B cell (primary cell): ENCODE measurements around the gene ADORA3. TPM values are rescaled to one million over a fixed set of nuclear protein-coding genes. Genes with fewer than 3 reads are reported as not detected.
A peak's percentile ranks its signal among the peaks of the same experiment; 100 is the strongest.

ENCODE experiments used
- ATAC-seq: fragments of 200-7000 bp; cut with Tn5 transposase; one replicate; pipeline ENCODE4 v1.10.0; 2021; ENCODE audit warnings: low read depth, mild to moderate bottlenecking, moderate number of reproducible peaks, moderate library complexity
- CTCF ChIA-PET: fragments of 350-600 bp; sonication (Branson Sonifier 250); formaldehyde crosslinking; loops from one replicate; lab custom pipeline; 2021; ENCODE audit warnings: antibody characterized with exemption, inconsistent platforms; lab: Charles Lee
- POLR2A ChIA-PET: fragments of 350-600 bp; sonication (Branson Sonifier 250); formaldehyde crosslinking; loops from one replicate; lab custom pipeline; 2021; ENCODE audit warnings: antibody characterized with exemption; lab: Charles Lee
- DNase-seq: peaks from one replicate; pipeline ENCODE4 v3.0.0; 2013
- H2AFZ ChIP-seq: 2 replicates; pipeline ENCODE4 v1.6.1; 2012; ENCODE audit warnings: mild to moderate bottlenecking, low read depth, low read length; ENCODE audit not compliant: insufficient read depth, poor library complexity, severe bottlenecking
- H3K27ac ChIP-seq, 2 donors: 1 replicate in 1 of 2; 2 replicates in 1 of 2; pipeline ENCODE4 v1.5.1; 2012 to 2013; ENCODE audit warnings: low read length in 2 of 2, mild to moderate bottlenecking in 2 of 2, moderate library complexity in 1 of 2
- H3K27me3 ChIP-seq, 4 experiments: fragments of 200-600 bp in 1 of 4; sonication (generic) in 1 of 4; replicated peaks in 1 of 4; 1 replicate in 2 of 4; 2 replicates in 2 of 4; pipeline versions ENCODE4 v1.6.1 to v1.7.0; 2013 to 2016; ENCODE audit warnings: low read length in 3 of 4, mild to moderate bottlenecking in 2 of 4, mixed read lengths in 1 of 4, moderate library complexity in 1 of 4; ENCODE audit not compliant: insufficient read depth in 4 of 4, control insufficient read depth in 3 of 4; ENCODE audit errors: control extremely low read depth in 1 of 4
- H3K36me3 ChIP-seq, 2 experiments: replicated peaks in 1 of 2; 1 replicate in 1 of 2; 2 replicates in 1 of 2; pipeline versions ENCODE4 v1.6.1 to v1.7.1; 2013; ENCODE audit warnings: low read length in 1 of 2; ENCODE audit not compliant: insufficient read depth in 2 of 2, control insufficient read depth in 1 of 2; ENCODE audit errors: control extremely low read depth in 1 of 2, extremely low read depth in 1 of 2
- H3K4me1 ChIP-seq, 2 donors: fragments of 200-600 bp in 1 of 2; sonication (generic) in 1 of 2; 1 replicate in 1 of 2; 2 replicates in 1 of 2; pipeline versions ENCODE4 v1.5.1 to v1.6.1; 2013 to 2017; ENCODE audit warnings: low read length in 2 of 2; ENCODE audit not compliant: control insufficient read depth in 2 of 2, insufficient read depth in 2 of 2
- H3K4me2 ChIP-seq: replicated peaks from 2 replicates; pipeline ENCODE3; 2012; ENCODE audit warnings: mild to moderate bottlenecking, low read depth, low read length; ENCODE audit not compliant: poor library complexity, severe bottlenecking
- H3K4me3 ChIP-seq, 5 experiments: fragments of 200-600 bp in 1 of 5; sonication (generic) in 1 of 5; 1 replicate in 3 of 5; 2 replicates in 2 of 5; pipeline versions ENCODE4 v1.5.1 to v1.7.0; 2011 to 2016; ENCODE audit warnings: low read length in 4 of 5, mild to moderate bottlenecking in 4 of 5, low read depth in 2 of 5, control low read depth in 1 of 5, moderate library complexity in 1 of 5; ENCODE audit not compliant: insufficient read depth in 1 of 5; ENCODE audit errors: control extremely low read depth in 1 of 5, extremely low read depth in 1 of 5
- H3K79me2 ChIP-seq: fragments of 200-600 bp; sonication (generic); one replicate; pipeline ENCODE4 v1.6.0; 2016; ENCODE audit warnings: low read length; ENCODE audit not compliant: control insufficient read depth, insufficient read depth
- H3K9ac ChIP-seq: fragments of 200-600 bp; sonication (generic); 2 replicates; pipeline ENCODE4 v1.6.1; 2017; ENCODE audit warnings: mild to moderate bottlenecking, low read length, moderate library complexity
- H3K9me3 ChIP-seq, 3 donors: one replicate each; pipeline versions ENCODE4 v1.6.1 to v1.7.1; 2013; ENCODE audit warnings: low read length in 2 of 3; ENCODE audit not compliant: control insufficient read depth in 2 of 3, insufficient read depth in 1 of 3; ENCODE audit errors: control extremely low read depth in 1 of 3
- H4K20me1 ChIP-seq: 2 replicates; pipeline ENCODE4 v1.6.0; 2012; ENCODE audit warnings: mild to moderate bottlenecking, low read length; ENCODE audit not compliant: insufficient read depth, control insufficient read depth, poor library complexity, severe bottlenecking
- H3K27ac Mint-ChIP-seq: one replicate; pipeline ENCODE4 v1.8.0; 2021; ENCODE audit warnings: mixed read lengths
- H3K27me3 Mint-ChIP-seq: one replicate; pipeline ENCODE4 v1.8.0; 2021; ENCODE audit warnings: mixed read lengths
- H3K4me1 Mint-ChIP-seq: one replicate; pipeline ENCODE4 v1.8.0; 2021; ENCODE audit warnings: mixed read lengths
- H3K4me3 Mint-ChIP-seq: one replicate; pipeline ENCODE4 v1.8.0; 2021; ENCODE audit warnings: mixed read lengths
- H3K9me3 Mint-ChIP-seq: one replicate; pipeline ENCODE4 v1.8.0; 2022; ENCODE audit warnings: mixed read lengths; ENCODE audit not compliant: insufficient read depth
- CTCF ChIP-seq: fragments of 200-600 bp; IDR thresholded peaks from one replicate; pipeline ENCODE4 v1.8.0; 2022; ENCODE audit warnings: antibody characterized with exemption, mild to moderate bottlenecking
- EZH2 ChIP-seq: IDR thresholded peaks from 2 replicates; pipeline ENCODE4 v1.6.1; 2012; ENCODE audit warnings: borderline replicate concordance, low read depth, mild to moderate bottlenecking, moderate library complexity, low read length; ENCODE audit not compliant: insufficient read depth, poor library complexity, severe bottlenecking
- WGBS: methylation state at CpG from one replicate; pipeline ENCODE4 v1.1.5; 2013; ENCODE audit warnings: missing lambda C conversion rate; ENCODE audit not compliant: insufficient coverage; 5-methylcytosine and 5-hydroxymethylcytosine counted together
- intact Hi-C: fragments of 100-400 bp; cut with micrococcal nuclease; formaldehyde crosslinking; loops from one replicate; pipeline ENCODE4 v1.10.0; 2022
- polyA plus RNA-seq: library from polyadenylated mRNA; depleted of rRNA; stranded (reverse); fragments of >200 nt; gene quantifications from 2 replicates; pipeline ENCODE4 v1.2.3, GENCODE V29; 2012
- total RNA-seq, 2 donors: library from RNA; stranded (reverse); fragments of 120-200 nt in 1 of 2; gene quantifications; 1 replicate in 1 of 2; 2 replicates in 1 of 2; pipeline versions ENCODE4 v1.2.3 to v1.2.4, GENCODE V29; 2013 to 2022

Gene ADORA3
- total and polyA plus RNA-seq, 2 donors (not counting 1 experiment from before 2014, with no cell fraction given) = 0.04 to 0.39 TPM

- H3K9me3 Mint-ChIP-seq = no peaks in the 10 kb centered on the region
- no peaks in the 10 kb centered on the region for H3K27me3 Mint-ChIP-seq
- no peak for ATAC-seq
- CTCF ChIA-PET = interaction anchor here (1.1 to 10.6 kb wide), 23 partner anchors 10 to 287 kb away, joined by 4 to 276 read pairs (median 21); partner anchors contain the start of genes ATP5PB, C1orf162, RAP1A and WDR77
- Histone ChIP-seq H3K9me3 (no peaks in the 10 kb centered on the region), H3K4me1 (peaks cover 65 to 71% of the 10 kb centered on the region in 2 donors), H3K4me3 (peak overlapping the region in 1 of 5 experiments; percentile 22), H3K27ac (peak overlapping the region; percentile 76 to 93), H3K79me2 (peaks cover 3% of the 10 kb centered on the region), H3K4me2 (peak overlapping the region; percentile 67), H2AFZ (peak overlapping the region; percentile 12), H3K36me3 (no peaks in the 10 kb centered on the region), H3K9ac (peak overlapping the region; percentile 37), H4K20me1 (no peaks in the 10 kb centered on the region), H3K27me3 (no peaks in the 10 kb centered on the region)
- H3K4me3 Mint-ChIP-seq = peak overlapping the region; percentile 63
- intact Hi-C loops = no loop called here
- DNase-seq = no peak
- POLR2A ChIA-PET = interaction anchor here (0.6 to 2.1 kb wide), 9 partner anchors 26 to 291 kb away, joined by 4 to 11 read pairs (median 6); partner anchors contain the start of genes ATP5PB, C1orf162, RAP1A and WDR77
- TF ChIP-seq EZH2 (no peak), CTCF (no peak)
- H3K27ac Mint-ChIP-seq = peak overlapping the region; percentile 92
- WGBS = no CpG with 5 or more reads among the region's 2 CpGs
- peaks cover 59% of the 10 kb centered on the region for H3K4me1 Mint-ChIP-seq
Observed at GRCh38 chr1:111506561-111506960, 3.1 kb upstream of the ADORA3 start.

GRCh38 chr1:111505641-111506119 lies 2.2 kb upstream of the ADORA3 start:
- ChIA-PET POLR2A (interaction anchor here (0.6 to 1.0 kb wide), 2 partner anchors 8 to 30 kb away, joined by 3 to 11 read pairs; no protein-coding TSS in a partner anchor), CTCF (interaction anchor here (0.7 to 10.6 kb wide), 5 partner anchors 16 to 263 kb away, joined by 3 to 276 read pairs (median 26); partner anchors contain the start of gene C1orf162)
- H3K27me3 ChIP-seq = no peaks in the 10 kb centered on the region
- peak overlapping the region; percentile 76 to 93 for H3K27ac ChIP-seq
- TF ChIP-seq EZH2 (no peak), CTCF (no peak)
- H3K4me1 Mint-ChIP-seq = peaks cover 59% of the 10 kb centered on the region
- no peaks in the 10 kb centered on the region for H3K36me3 ChIP-seq
- no peaks in the 10 kb centered on the region for H3K9me3 ChIP-seq
- H2AFZ ChIP-seq = peak overlapping the region; percentile 12
- no peaks in the 10 kb centered on the region for H3K9me3 Mint-ChIP-seq
- peak overlapping the region; percentile 37 for H3K9ac ChIP-seq
- H3K27me3 Mint-ChIP-seq = no peaks in the 10 kb centered on the region
- 37% methylated on average over 6 of the region's 6 CpGs for WGBS
- H3K4me1 ChIP-seq = peaks cover 65 to 71% of the 10 kb centered on the region in 2 donors
- intact Hi-C loops = no loop called here
- H3K4me2 ChIP-seq = peak overlapping the region; percentile 67
- ATAC-seq = peak; percentile 53
- H3K27ac Mint-ChIP-seq = peak overlapping the region; percentile 92
- no peaks in the 10 kb centered on the region for H4K20me1 ChIP-seq
- peak overlapping the region; percentile 63 for H3K4me3 Mint-ChIP-seq
- peak overlapping the region in 1 of 5 experiments; percentile 22 for H3K4me3 ChIP-seq
- DNase-seq = peak; percentile 88
- peaks cover 3% of the 10 kb centered on the region for H3K79me2 ChIP-seq
